ENCODE data around the gene MBD1.
"Not testable (repeated sequence)": the region's sequence is repeated elsewhere in the genome, so short reads cannot be mapped to it uniquely, and the experiment has no call there.

MBD1 gene

GRCh38 chr18:50274044-50274442 is 7.3 kb downstream of the MBD1 start:
- no peak overlapping the region for H3K4me3 Mint-ChIP-seq
- H3K27ac Mint-ChIP-seq, result no peak overlapping the region
- H3K36me3 Mint-ChIP-seq (ENCODE audit: low read depth), result peaks cover 84% of the 10 kb centered on the region
- H3K4me1 Mint-ChIP-seq (ENCODE audit: low read depth), result peaks cover 3% of the 10 kb centered on the region
- no peaks in the 10 kb centered on the region for H3K27me3 Mint-ChIP-seq
- no peaks in the 10 kb centered on the region for H3K9me3 Mint-ChIP-seq
- intact Hi-C loops (cut with micrococcal nuclease), result no loop called here

- Mint-ChIP-seq H3K27me3 (no peaks in the 10 kb centered on the region), H3K4me1 (ENCODE audit: low read depth) (peaks cover 3% of the 10 kb centered on the region), H3K36me3 (ENCODE audit: low read depth) (peaks cover 83% of the 10 kb centered on the region), H3K27ac (no peak overlapping the region), H3K9me3 (no peaks in the 10 kb centered on the region), H3K4me3 (no peak overlapping the region)
- intact Hi-C loops (cut with micrococcal nuclease), result no loop called here
Observed at GRCh38 chr18:50273203-50274043, 7.9 kb downstream of the MBD1 start.

- Mint-ChIP-seq H3K9me3 (no peaks in the 10 kb centered on the region), H3K4me1 (ENCODE audit: low read depth) (peaks cover 12% of the 10 kb centered on the region), H3K27ac (no peak overlapping the region), H3K4me3 (no peak overlapping the region), H3K36me3 (ENCODE audit: low read depth) (peaks cover 83% of the 10 kb centered on the region), H3K27me3 (no peaks in the 10 kb centered on the region)
- intact Hi-C loops (cut with micrococcal nuclease), result no loop called here
Observed at GRCh38 chr18:50272568-50272967, 8.8 kb downstream of the MBD1 start.

- Mint-ChIP-seq H3K4me1 (ENCODE audit: low read depth) (peaks cover 27% of the 10 kb centered on the region), H3K27me3 (peaks cover 14% of the 10 kb centered on the region), H3K36me3 (ENCODE audit: low read depth) (peaks cover 47% of the 10 kb centered on the region), H3K27ac (peak overlapping the region; percentile 88), H3K9me3 (no peaks in the 10 kb centered on the region), H3K4me3 (peak overlapping the region; percentile 77)
- intact Hi-C loops (cut with micrococcal nuclease), result loop anchor here (5.0 kb wide), 1 partner anchor 89 kb away; no protein-coding TSS in a partner anchor
Observed at GRCh38 chr18:50268022-50268747, 13.1 kb downstream of the MBD1 start.

- H3K9me3 Mint-ChIP-seq, result no peaks in the 10 kb centered on the region
- H3K4me3 Mint-ChIP-seq, result peak within 1 kb of the TSS; percentile 86
- H3K36me3 Mint-ChIP-seq (ENCODE audit: low read depth), result peaks cover 28% of the 10 kb centered on the region
- H3K27ac Mint-ChIP-seq, result peak within 1 kb of the TSS; percentile 81
- intact Hi-C loops (cut with micrococcal nuclease), result loop anchor here (1.0 to 5.0 kb wide), 4 partner anchors 15 to 108 kb away; partner anchors contain the start of genes CXXC1 and MBD1
- peaks cover 18% of the 10 kb centered on the region for H3K27me3 Mint-ChIP-seq
- peaks cover 27% of the 10 kb centered on the region for H3K4me1 Mint-ChIP-seq (ENCODE audit: low read depth)
Observed at GRCh38 chr18:50266248-50266704, 15.0 kb downstream of the MBD1 start, which contains the start of gene CFAP53. Gene CFAP53, minus strand, starts transcription at chr18:50266495. Its CDS starts 91 bp downstream, at chr18:50266404.

- Mint-ChIP-seq H3K36me3 (ENCODE audit: low read depth) (peaks cover 4% of the 10 kb centered on the region), H3K27ac (no peak overlapping the region), H3K4me1 (ENCODE audit: low read depth) (peaks cover 19% of the 10 kb centered on the region), H3K9me3 (no peaks in the 10 kb centered on the region), H3K27me3 (peaks cover 24% of the 10 kb centered on the region), H3K4me3 (no peak overlapping the region)
- intact Hi-C loops (cut with micrococcal nuclease), result no loop called here
Observed at GRCh38 chr18:50262977-50263376, 18.3 kb downstream of the MBD1 start.

GRCh38 chr18:50250935-50251334 is 30.4 kb downstream of the MBD1 start:
- Mint-ChIP-seq H3K4me1 (ENCODE audit: low read depth) (no peaks in the 10 kb centered on the region), H3K27ac (no peak overlapping the region), H3K27me3 (peaks cover 4% of the 10 kb centered on the region), H3K4me3 (no peak overlapping the region), H3K36me3 (ENCODE audit: low read depth) (no peaks in the 10 kb centered on the region), H3K9me3 (no peaks in the 10 kb centered on the region)
- intact Hi-C loops (cut with micrococcal nuclease), result no loop called here

GRCh38 chr18:50249576-50249975 is 31.7 kb downstream of the MBD1 start:
- Mint-ChIP-seq H3K4me1 (ENCODE audit: low read depth) (no peaks in the 10 kb centered on the region), H3K27me3 (peaks cover 4% of the 10 kb centered on the region), H3K4me3 (no peak overlapping the region), H3K27ac (no peak overlapping the region), H3K9me3 (no peaks in the 10 kb centered on the region), H3K36me3 (ENCODE audit: low read depth) (no peaks in the 10 kb centered on the region)
- intact Hi-C loops (cut with micrococcal nuclease), result no loop called here

- Mint-ChIP-seq H3K9me3 (peaks cover 7% of the 10 kb centered on the region), H3K4me1 (ENCODE audit: low read depth) (no peaks in the 10 kb centered on the region), H3K4me3 (no peak overlapping the region), H3K27me3 (peaks cover 4% of the 10 kb centered on the region), H3K36me3 (ENCODE audit: low read depth) (no peaks in the 10 kb centered on the region), H3K27ac (no peak overlapping the region)
- intact Hi-C loops (cut with micrococcal nuclease), result no loop called here
Observed at GRCh38 chr18:50247561-50247960, 33.8 kb downstream of the MBD1 start.

GRCh38 chr18:50241768-50242167 is 39.6 kb downstream of the MBD1 start:
- H3K9me3 Mint-ChIP-seq, result peaks cover 37% of the 10 kb centered on the region
- H3K4me3 Mint-ChIP-seq; H3K4me1 Mint-ChIP-seq (ENCODE audit: low read depth); H3K27ac Mint-ChIP-seq; intact Hi-C loops (cut with micrococcal nuclease); H3K27me3 Mint-ChIP-seq; H3K36me3 Mint-ChIP-seq (ENCODE audit: low read depth): not testable (repeated sequence)

- H3K4me3 Mint-ChIP-seq, result no peak overlapping the region
- intact Hi-C loops (cut with micrococcal nuclease), result no loop called here
- H3K36me3 Mint-ChIP-seq (ENCODE audit: low read depth), result no peaks in the 10 kb centered on the region
- H3K4me1 Mint-ChIP-seq (ENCODE audit: low read depth), result no peaks in the 10 kb centered on the region
- peaks cover 7% of the 10 kb centered on the region for H3K27me3 Mint-ChIP-seq
- H3K27ac Mint-ChIP-seq, result no peak overlapping the region
- H3K9me3 Mint-ChIP-seq, result peaks cover 37% of the 10 kb centered on the region
Observed at GRCh38 chr18:50240080-50240563, 41.2 kb downstream of the MBD1 start.

GRCh38 chr18:50232419-50232818 is 48.9 kb downstream of the MBD1 start:
- intact Hi-C loops (cut with micrococcal nuclease), result no loop called here
- H3K4me3 Mint-ChIP-seq, result no peak overlapping the region
- peaks cover 12% of the 10 kb centered on the region for H3K27me3 Mint-ChIP-seq
- H3K4me1 Mint-ChIP-seq (ENCODE audit: low read depth), result no peaks in the 10 kb centered on the region
- no peaks in the 10 kb centered on the region for H3K9me3 Mint-ChIP-seq
- no peaks in the 10 kb centered on the region for H3K36me3 Mint-ChIP-seq (ENCODE audit: low read depth)
- no peak overlapping the region for H3K27ac Mint-ChIP-seq

- Mint-ChIP-seq H3K27ac (no peak overlapping the region), H3K36me3 (ENCODE audit: low read depth) (no peaks in the 10 kb centered on the region), H3K4me3 (no peak overlapping the region), H3K9me3 (no peaks in the 10 kb centered on the region), H3K27me3 (peaks cover 13% of the 10 kb centered on the region), H3K4me1 (ENCODE audit: low read depth) (no peaks in the 10 kb centered on the region)
- intact Hi-C loops (cut with micrococcal nuclease), result no loop called here
Observed at GRCh38 chr18:50231621-50232020, 49.7 kb downstream of the MBD1 start.

- H3K4me1 Mint-ChIP-seq (ENCODE audit: low read depth); H3K36me3 Mint-ChIP-seq (ENCODE audit: low read depth); H3K4me3 Mint-ChIP-seq; intact Hi-C loops (cut with micrococcal nuclease); H3K27me3 Mint-ChIP-seq; H3K27ac Mint-ChIP-seq: not testable (repeated sequence)
- peaks cover 21% of the 10 kb centered on the region for H3K9me3 Mint-ChIP-seq
Observed at GRCh38 chr18:50220249-50220648, 61.1 kb downstream of the MBD1 start.
